HG03571 (cell line): ENCODE results near the gene AOC2.
A peak's percentile ranks its signal among the peaks of the same experiment; 100 is the strongest.
"Not testable (repeated sequence)": the region's sequence is repeated elsewhere in the genome, so short reads cannot be mapped to it uniquely, and the experiment has no call there.

Experiments
- ATAC-seq: cut with Tn5 transposase; IDR thresholded peaks from one replicate; pipeline ENCODE4 v1.9.1; 2021; ENCODE audit not compliant: unreplicated experiment

Gene AOC2

GRCh38 chr17:42832213-42832933 lies 12.0 kb upstream of the AOC2 start:
- peak; percentile 9 for ATAC-seq

GRCh38 chr17:42832934-42833766 lies 11.2 kb upstream of the AOC2 start, which contains the start of gene PSME3:
TSS of gene PSME3 (plus strand) at chr17:42833397. CDS start at chr17:42833632, 235 bp downstream.
- ATAC-seq, result peak; percentile 85

DNA sequence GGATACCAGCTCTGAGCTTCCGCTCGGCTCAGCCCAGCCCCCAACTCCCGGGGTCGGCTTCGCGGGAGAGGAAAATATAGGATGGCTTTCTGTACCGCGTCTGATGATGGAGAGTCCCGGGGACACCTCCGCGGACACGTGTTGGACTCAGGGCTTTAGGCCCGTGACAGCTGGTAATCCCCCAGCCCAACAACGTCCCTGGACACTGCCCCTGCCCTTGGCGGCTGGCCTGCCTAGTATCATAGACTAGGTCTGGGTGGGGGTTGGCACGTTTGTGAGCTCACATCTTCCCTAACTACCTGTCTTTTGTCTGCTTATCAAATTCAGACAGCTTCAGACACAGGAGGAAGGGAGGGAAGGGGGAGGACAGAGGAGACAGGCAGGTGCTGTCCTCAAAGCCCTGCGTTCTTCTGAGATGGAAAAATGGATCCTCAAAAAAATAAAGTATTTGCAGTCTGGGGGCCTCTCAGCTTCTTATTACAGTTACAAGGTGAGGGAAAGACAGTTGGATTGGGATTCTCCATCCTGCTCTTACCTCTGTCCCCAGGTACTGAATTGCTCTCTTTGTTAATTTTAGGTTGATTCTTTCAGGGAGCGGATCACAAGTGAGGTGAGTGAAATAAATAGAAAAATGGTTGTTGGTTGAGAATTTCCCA lies 10.5 kb upstream of the AOC2 start:
- no peak for ATAC-seq

DNA sequence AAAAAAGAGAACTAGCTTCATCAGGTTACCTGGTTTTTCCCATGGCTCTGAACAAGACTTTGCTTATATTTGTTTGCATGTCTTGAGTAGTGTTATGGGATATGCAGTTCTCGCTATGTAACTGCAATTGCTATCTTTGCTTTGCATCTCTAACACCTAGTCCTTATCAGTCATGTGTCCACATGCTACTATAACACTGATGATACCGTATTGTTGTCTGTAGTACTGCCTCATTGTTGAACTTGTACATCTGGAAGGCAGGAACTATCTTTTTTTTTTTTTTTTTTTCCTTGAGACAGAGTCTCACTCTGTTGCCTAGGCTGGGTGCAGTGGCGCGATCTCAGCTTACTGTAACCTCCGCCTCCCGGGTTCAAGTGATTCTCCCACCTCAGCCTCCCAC lies 8.6 kb upstream of the AOC2 start:
- no peak for ATAC-seq

DNA sequence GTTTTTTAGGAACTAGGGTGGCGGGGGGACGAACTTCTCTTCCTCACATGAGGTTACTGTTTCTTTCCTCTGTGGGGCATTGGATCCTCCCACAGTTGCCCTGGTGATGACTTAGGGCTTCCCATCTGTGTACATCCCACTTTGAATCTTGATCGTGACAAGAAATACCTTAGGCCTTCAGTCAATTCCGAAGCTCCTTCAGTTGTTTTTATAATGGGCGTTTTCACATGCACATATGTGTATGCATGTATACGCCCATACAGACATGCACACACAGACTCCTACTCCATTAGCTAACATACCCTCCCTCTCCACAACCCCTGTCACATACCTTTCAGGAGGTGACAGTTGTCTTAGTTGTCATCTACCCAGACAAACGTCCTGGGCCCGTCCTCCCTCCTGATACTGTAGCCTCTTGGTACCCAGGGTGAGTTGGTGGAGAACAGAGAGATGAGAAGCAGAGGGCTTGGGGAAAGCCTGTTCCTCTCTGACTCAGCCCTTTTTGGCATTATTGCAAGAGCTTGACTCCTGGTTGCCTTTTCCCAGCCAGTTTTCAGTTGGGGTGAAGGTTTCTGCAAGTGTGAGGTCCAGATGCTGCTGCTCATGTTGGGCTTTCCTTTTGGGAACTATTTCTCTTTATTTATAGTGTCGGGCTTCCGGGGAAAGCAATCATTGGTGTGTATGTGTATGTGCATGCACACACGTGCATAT lies 2.2 kb upstream of the AOC2 start:
- ATAC-seq, result no peak

DNA sequence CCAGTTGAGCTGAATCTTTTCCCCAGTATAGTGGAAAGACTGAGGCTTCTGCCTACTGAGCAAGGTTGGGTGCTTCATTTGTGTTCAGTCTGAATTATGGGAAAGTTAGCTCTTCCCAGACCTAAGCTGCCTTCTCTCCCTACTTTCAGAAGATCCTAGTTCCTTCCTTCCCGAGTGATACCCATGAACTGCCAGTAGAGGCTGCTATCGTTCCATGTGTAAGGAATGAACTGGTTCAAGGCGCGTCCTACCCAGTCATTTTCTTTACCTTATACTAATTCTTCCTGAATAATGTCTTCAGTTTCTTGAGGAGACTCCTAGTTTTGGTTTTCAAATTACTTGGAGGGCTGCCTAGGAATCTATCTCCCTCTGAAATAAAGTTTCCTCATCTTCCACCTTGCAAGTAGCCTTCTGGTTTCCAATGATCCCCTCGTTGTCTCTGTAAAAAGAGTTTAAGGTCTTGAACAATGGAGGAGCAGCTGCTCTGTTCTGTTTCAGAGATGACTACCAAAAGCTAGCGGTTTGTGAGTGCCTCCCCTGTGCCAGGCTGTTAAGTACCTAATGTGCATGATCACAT lies 934 bp upstream of the AOC2 start:
- no peak for ATAC-seq

DNA sequence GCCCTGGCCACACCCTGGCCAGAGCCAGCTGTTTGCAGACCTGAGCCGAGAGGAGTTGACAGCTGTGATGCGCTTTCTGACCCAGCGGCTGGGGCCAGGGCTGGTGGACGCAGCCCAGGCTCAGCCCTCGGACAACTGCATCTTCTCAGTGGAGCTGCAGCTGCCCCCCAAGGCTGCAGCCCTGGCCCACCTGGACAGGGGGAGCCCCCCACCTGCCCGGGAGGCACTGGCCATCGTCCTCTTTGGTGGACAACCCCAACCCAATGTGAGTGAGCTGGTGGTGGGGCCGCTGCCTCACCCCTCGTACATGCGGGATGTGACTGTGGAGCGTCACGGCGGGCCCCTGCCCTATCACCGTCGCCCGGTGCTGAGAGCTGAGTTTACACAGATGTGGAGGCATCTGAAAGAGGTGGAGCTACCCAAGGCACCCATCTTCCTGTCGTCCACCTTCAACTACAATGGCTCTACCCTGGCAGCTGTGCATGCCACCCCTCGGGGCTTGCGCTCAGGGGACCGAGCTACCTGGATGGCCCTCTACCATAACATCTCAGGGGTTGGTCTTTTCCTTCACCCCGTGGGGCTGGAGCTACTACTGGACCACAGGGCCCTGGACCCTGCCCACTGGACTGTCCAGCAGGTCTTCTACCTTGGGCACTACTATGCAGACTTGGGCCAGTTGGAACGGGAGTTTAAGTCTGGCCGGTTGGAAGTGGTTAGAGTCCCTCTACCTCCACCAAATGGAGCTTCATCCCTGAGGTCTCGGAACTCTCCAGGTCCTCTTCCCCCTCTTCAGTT lies 578 bp downstream of the AOC2 start:
- ATAC-seq, result no peak

GRCh38 chr17:42845556-42845917 lies 1.2 kb downstream of the AOC2 start:
- no peak for ATAC-seq

DNA sequence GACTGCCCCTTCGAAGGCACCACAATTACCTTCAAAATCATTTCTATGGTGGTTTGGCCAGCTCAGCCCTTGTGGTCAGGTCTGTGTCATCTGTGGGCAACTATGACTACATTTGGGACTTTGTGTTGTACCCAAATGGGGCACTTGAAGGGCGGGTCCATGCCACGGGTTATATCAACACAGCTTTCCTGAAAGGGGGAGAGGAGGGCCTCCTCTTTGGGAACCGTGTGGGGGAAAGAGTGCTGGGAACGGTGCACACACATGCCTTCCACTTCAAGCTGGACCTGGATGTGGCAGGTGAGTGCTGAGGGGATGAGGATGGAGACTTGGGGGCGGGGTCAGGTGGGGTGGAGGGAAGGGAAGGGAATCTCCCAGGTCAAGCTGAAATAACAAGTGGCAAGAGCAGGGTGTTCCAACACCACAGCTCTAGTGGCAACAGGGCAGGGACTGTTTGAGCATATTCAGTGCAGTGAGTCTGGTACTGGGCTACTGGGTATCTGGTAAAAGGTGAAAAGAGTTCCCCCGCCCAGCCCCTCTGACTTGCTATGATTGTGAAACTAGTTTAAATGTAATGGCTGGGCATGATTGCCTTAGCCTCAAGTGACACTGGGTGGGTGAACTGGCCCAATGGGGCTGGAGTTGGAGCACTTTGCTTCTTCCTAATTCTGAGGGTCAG lies 1.7 kb downstream of the AOC2 start:
- no peak for ATAC-seq

GRCh38 chr17:42846594-42847280 lies 2.4 kb downstream of the AOC2 start:
- ATAC-seq, result no peak

DNA sequence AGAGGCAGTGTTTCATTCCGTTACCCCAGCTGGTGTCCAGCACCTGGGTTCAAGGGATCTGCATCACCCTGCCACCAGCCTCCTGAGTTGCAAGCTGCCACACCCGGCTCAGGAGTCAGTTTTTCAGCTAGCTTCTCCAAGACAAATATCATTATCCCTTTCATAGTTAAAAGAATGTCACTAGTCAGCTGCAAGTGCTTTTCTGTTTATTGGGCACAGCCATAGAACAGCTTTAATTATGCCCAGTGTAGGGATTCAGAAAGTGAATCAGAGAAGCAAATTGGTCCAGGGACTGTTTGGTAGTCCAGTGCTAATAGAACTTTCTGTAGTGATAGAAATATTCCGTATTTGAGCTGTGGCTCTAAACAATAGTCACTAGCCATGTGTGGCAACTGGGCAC lies 3.7 kb downstream of the AOC2 start:
- ATAC-seq, result no peak

- no peak for ATAC-seq
These were observed 4.7 kb downstream of the AOC2 start for GRCh38 chr17:42849031-42849430.

DNA sequence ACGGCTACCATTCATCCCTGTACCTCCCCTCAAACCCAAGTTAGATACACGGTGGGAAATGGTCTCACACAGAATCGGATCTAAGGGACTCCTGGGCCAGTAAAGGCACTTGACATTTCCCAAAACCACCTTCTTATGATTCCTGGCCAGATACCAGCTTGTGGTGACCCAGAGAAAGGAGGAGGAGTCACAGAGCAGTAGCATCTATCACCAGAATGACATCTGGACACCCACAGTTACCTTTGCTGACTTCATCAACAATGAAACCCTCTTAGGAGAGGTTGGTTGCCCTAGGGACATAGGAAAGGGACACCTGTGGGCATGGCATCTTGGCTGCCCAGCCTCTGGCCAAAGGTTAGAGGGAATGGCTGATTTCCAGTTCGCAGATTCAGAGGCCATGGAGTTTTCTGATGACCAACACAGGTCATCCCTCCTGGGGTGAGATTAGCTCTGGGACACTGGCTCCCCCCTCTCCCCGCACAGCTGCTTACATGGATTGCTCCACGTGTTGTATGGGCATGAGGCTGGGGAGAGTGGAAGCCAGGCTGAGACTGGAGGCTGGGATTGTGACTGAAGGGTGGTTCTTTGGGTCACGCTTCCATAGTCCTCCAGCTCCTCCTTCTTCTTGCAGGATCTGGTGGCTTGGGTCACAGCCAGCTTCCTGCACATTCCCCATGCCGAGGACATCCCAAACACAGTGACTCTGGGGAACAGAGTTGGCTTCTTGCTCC lies 5.2 kb downstream of the AOC2 start:
- ATAC-seq, result no peak

DNA sequence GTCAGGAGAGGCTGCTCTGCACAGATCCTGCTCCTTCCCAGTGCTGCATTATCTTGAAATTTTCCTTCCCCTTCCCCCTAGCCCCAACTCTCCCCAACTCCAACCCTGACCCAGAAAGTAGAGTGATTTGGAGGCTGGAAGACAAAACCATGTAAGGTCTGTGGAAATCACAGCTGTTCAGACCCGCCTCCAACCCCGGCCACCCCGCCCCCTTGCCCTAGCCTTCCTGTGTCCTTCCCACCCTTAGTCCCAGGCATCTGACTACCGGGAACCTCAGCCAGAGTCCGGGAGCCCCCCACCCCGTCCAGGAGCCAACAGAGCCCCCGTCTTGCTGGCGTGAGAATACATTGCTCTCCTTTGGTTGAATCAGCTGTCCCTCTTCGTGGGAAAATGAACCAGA lies 6.6 kb downstream of the AOC2 start, which contains the start of gene AOC3:
TSS of gene AOC3 (plus strand) at position 246 of the 400 bp plus-strand sequence. CDS start at position 391, 145 bp downstream.
- ATAC-seq, result no peak

GRCh38 chr17:42851371-42852240 lies 7.2 kb downstream of the AOC2 start:
- ATAC-seq, result not testable (repeated sequence)

GRCh38 chr17:42852351-42852750 lies 8.0 kb downstream of the AOC2 start:
- no peak for ATAC-seq

DNA sequence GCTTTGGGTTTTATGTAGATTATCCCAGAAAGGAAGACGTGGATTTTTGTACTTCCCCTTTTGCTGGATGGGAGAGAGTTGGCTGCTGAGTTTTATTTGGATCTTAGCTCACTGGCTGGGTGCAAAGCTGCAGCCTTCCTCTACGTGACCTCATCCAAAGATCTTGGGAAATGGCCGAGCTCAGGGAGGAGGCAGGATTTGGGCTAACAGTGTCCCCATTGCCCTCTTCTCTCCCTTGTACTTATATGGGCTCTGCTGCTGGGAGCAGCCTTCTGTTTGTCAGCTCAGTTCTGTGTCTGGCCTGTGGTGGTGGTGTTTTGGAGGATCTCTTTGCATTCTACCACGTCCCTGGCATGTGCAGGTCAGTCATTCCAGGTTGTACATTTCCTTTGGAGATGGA lies 8.6 kb downstream of the AOC2 start:
- ATAC-seq, result no peak
